Caki2 (cell line): ENCODE results near the gene KIF26B. TPM values are rescaled to one million over a fixed set of nuclear protein-coding genes. Genes with fewer than 3 reads are reported as not detected.
A peak's percentile ranks its signal among the peaks of the same experiment; 100 is the strongest.

Experiments used
- DNase-seq: peaks from one replicate; pipeline ENCODE4 v3.0.0-alpha.2; 2015; ENCODE audit warnings: low read depth
- in situ Hi-C: cut with HindIII; loops from 2 replicates; pipeline ENCODE4 v1.10.0; 2016; ENCODE audit warnings: low sequenced_read_pairs, low pct_unique_long_range_greater_than_20kb, mixed read lengths
- total RNA-seq: library from RNA; depleted of rRNA; stranded (reverse); fragments of >200 nt; shearing (Covaris generic); gene quantifications from 2 replicates; pipeline ENCODE4 v1.2.3, GENCODE V29; 2014; ENCODE audit warnings: low replicate concordance

The KIF26B gene
- total RNA-seq, 1 experiment from 2014 or later: 1.1 TPM

- in situ Hi-C loops: no loop called here
- DNase-seq: no peak
Measured at GRCh38 chr1:245591346-245592188, 436.8 kb downstream of the KIF26B start.

DNA sequence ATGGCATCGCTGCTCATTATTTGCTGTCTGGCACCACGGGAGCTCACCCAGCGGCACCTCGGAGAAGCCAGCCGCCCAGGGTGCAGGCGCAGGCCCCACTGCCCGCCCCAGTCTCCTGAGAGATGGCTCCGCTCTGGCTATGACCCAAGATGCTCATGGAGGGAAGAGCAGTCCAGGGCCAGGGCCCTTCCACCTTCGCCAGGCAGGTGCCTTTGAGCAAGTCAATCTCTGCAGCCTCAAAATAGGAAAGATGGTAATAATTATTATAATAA, 437.3 kb downstream of the KIF26B start:
- no peak for DNase-seq
- in situ Hi-C loops: no loop called here

- in situ Hi-C loops: no loop called here
- DNase-seq: no peak
Measured at GRCh38 chr1:245598524-245599305, 443.9 kb downstream of the KIF26B start.

GRCh38 chr1:245599371-245600174, 444.8 kb downstream of the KIF26B start:
- in situ Hi-C loops: no loop called here
- DNase-seq: no peak

DNA sequence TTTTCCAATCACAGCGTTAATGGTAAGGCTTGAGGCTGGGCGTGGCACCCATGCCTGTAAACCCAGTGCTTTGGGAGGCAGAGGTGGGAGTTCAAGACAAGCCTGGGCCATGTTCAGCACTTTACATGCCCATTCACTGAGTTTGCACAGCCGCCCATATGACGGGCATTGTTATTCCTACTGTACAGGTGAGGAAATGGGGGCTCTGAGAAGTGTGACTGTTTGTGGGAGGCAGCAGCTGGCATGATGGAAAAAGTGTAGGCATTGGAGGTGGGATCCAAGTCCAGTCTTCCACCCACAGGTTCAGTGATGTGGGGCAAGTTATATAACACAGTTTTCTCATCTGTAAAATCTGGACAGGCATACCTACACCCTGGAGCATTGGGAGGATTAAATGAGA, 445.9 kb downstream of the KIF26B start:
- in situ Hi-C loops: no loop called here

GRCh38 chr1:245603311-245603865, 448.6 kb downstream of the KIF26B start:
- in situ Hi-C loops: no loop called here
- no peak for DNase-seq

More for the DNA sequence above, 445.9 kb downstream of the KIF26B start:
- no peak for DNase-seq

DNA sequence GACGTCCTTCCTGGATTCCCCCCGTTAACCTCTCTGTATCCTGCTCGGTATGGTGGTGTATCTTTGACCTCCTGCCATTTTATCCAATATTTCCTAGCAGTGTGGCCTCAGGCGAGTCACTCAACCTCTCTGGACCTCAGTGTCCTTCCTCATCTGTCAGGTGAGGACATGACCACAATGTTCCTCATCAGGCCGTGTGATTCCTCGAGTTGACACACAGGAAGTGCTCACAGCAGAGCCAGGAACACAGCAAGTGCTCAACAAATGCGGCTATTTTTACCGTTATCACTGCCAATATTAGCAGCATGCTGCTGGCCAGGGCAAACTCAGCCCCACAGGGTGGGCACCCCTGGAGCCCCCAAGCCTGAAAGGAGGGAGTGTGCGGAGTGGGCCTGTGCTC, 450.2 kb downstream of the KIF26B start:
- DNase-seq: no peak
- in situ Hi-C loops: no loop called here

- no peak for DNase-seq
- in situ Hi-C loops: no loop called here
Measured at GRCh38 chr1:245605480-245606156, 450.8 kb downstream of the KIF26B start.

- no peak for DNase-seq
- in situ Hi-C loops: no loop called here
Measured at GRCh38 chr1:245606157-245606725, 451.5 kb downstream of the KIF26B start.

DNA sequence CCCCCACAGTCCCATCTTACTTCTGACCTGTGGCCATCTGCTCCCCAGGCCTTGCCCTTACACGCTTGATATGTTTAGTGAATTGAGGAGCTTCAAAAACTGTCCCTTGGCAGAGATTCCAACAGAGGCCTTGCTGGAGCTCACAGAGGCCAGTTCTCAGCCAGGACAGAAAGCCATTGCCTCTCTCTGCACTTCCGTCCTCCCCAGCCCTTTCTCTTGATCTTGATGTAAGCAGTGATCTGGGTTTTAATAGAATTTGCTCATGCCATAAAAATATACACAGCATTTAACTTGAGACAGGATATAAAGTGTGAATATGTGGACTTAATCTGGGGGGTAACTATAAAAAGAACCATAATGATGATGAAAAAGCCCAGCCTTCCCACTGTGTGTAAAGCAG, 453.5 kb downstream of the KIF26B start:
- DNase-seq: no peak
- in situ Hi-C loops: no loop called here

- DNase-seq: no peak
- in situ Hi-C loops: no loop called here
Measured at GRCh38 chr1:245609354-245610150, 454.8 kb downstream of the KIF26B start.

- in situ Hi-C loops: no loop called here
- DNase-seq: no peak
Measured at GRCh38 chr1:245611251-245611650, 456.5 kb downstream of the KIF26B start.

GRCh38 chr1:245614476-245614875, 459.7 kb downstream of the KIF26B start:
- in situ Hi-C loops: no loop called here
- no peak for DNase-seq

- DNase-seq: no peak
- in situ Hi-C loops: no loop called here
Measured at GRCh38 chr1:245615001-245615400, 460.2 kb downstream of the KIF26B start.

DNA sequence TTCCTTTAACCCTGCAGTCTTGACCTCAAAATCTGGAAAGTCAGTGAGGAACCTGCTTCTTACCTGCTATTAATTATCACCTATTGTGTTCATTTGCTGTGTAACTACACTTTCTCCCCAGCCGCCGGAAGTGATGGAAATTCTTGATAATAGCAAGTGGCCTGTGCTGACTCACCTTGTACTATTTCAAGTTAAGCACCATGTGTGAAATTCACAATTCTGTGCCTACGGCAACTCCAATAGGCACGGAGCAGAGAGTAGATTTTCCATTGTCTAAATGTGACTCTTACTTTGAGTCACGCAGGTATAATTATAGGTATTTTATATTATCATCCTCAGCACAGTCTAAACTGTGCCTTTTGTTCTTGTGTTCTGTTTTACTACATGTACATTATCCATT, 466.8 kb downstream of the KIF26B start:
- in situ Hi-C loops: no loop called here
- DNase-seq: no peak

GRCh38 chr1:245622332-245623014, 467.7 kb downstream of the KIF26B start:
- DNase-seq: no peak
- in situ Hi-C loops: no loop called here

GRCh38 chr1:245641384-245641783, 486.6 kb downstream of the KIF26B start:
- in situ Hi-C loops: no loop called here
- peak; percentile 13 for DNase-seq
